ENCODE data around the gene COL7A1.
A peak's percentile ranks its signal among the peaks of the same experiment; 100 is the strongest.
"Not testable (repeated sequence)": the region's sequence is repeated elsewhere in the genome, so short reads cannot be mapped to it uniquely, and the experiment has no call there.

Gene COL7A1

GRCh38 chr3:48563382-48563918, 31.7 kb downstream of the COL7A1 start, which contains the start of gene UCN2:
UCN2 (minus strand) TSS chr3:48563781; CDS start chr3:48563124, 657 bp downstream.
- DNase-seq (ENCODE audit: low read depth): no peak

GRCh38 chr3:48562367-48563095, 32.6 kb downstream of the COL7A1 start:
- no peak for DNase-seq (ENCODE audit: low read depth)

- DNase-seq (ENCODE audit: low read depth): no peak
Measured at GRCh38 chr3:48561045-48561736, 33.9 kb downstream of the COL7A1 start.

- DNase-seq (ENCODE audit: low read depth): no peak
Measured at GRCh38 chr3:48560648-48561018, 34.5 kb downstream of the COL7A1 start.

- DNase-seq (ENCODE audit: low read depth): no peak
Measured at GRCh38 chr3:48558493-48559134, 36.5 kb downstream of the COL7A1 start.

GRCh38 chr3:48556796-48557626, 38.1 kb downstream of the COL7A1 start, which contains the start of gene PFKFB4:
PFKFB4 (minus strand) TSS chr3:48556803; CDS start chr3:48556777, 26 bp downstream.
- peak; percentile 99 for DNase-seq (ENCODE audit: low read depth)

- DNase-seq (ENCODE audit: low read depth): no peak
Measured at GRCh38 chr3:48555949-48556795, 39.0 kb downstream of the COL7A1 start.

GRCh38 chr3:48555231-48555948, 39.7 kb downstream of the COL7A1 start:
- DNase-seq (ENCODE audit: low read depth): no peak

- no peak for DNase-seq (ENCODE audit: low read depth)
Measured at GRCh38 chr3:48553886-48554845, 41.0 kb downstream of the COL7A1 start.

GRCh38 chr3:48553361-48553760, 41.8 kb downstream of the COL7A1 start:
- no peak for DNase-seq (ENCODE audit: low read depth)

GRCh38 chr3:48552111-48552951, 42.8 kb downstream of the COL7A1 start:
- DNase-seq (ENCODE audit: low read depth): no peak

GRCh38 chr3:48551651-48552050, 43.5 kb downstream of the COL7A1 start:
- not testable (repeated sequence) for DNase-seq (ENCODE audit: low read depth)

GRCh38 chr3:48548729-48549705, 46.1 kb downstream of the COL7A1 start:
- peak; percentile 80 for DNase-seq (ENCODE audit: low read depth)

- DNase-seq (ENCODE audit: low read depth): no peak
Measured at GRCh38 chr3:48548126-48548525, 47.0 kb downstream of the COL7A1 start.

- no peak for DNase-seq (ENCODE audit: low read depth)
Measured at GRCh38 chr3:48546203-48546829, 48.8 kb downstream of the COL7A1 start.

GRCh38 chr3:48544141-48544540, 51.0 kb downstream of the COL7A1 start:
- no peak for DNase-seq (ENCODE audit: low read depth)

Measured in stimulated activated CD8-positive, alpha-beta memory T cell treated with anti-CD3 and anti-CD28 coated beads, Interleukin-15, amount 100 ng/mL, for 1 hour (primary cell).